B cell (primary cell): ENCODE measurements around the gene RAB3B.
"Not testable (repeated sequence)": the region's sequence is repeated elsewhere in the genome, so short reads cannot be mapped to it uniquely, and the experiment has no call there.

ENCODE experiments used
- EZH2 ChIP-seq: IDR thresholded peaks from 2 replicates; pipeline ENCODE4 v1.6.1; 2012; ENCODE audit warnings: borderline replicate concordance, low read depth, mild to moderate bottlenecking, moderate library complexity, low read length; ENCODE audit not compliant: insufficient read depth, poor library complexity, severe bottlenecking
- TF ChIP-seq, protein P1 (sequence below): fragments of 200-600 bp; IDR thresholded peaks from one replicate; pipeline ENCODE4 v1.8.0; 2022; ENCODE audit warnings: antibody characterized with exemption, mild to moderate bottlenecking

DNA sequence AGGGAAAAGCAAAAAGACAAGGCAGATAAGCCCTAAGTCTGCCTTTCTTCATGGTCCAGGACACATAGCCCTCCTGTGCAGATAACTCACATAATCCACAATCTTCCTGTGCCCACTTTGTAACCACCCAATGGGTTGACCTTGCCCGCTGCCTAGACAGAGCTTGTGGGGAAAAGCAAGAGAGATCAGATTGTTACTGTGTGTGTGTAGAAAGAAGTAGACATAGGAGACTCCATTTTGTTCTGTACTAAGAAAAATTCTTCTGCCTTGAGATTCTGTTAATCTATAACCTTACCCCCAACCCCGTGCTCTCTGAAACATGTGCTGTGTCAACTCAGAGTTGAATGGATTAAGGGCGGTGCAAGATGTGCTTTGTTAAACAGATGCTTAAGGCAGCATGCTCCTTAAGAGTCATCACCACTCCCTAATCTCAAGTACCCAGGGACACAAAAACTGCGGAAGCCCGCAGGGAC is 15.6 kb upstream of the RAB3B start:
- TF ChIP-seq, protein P1, sequence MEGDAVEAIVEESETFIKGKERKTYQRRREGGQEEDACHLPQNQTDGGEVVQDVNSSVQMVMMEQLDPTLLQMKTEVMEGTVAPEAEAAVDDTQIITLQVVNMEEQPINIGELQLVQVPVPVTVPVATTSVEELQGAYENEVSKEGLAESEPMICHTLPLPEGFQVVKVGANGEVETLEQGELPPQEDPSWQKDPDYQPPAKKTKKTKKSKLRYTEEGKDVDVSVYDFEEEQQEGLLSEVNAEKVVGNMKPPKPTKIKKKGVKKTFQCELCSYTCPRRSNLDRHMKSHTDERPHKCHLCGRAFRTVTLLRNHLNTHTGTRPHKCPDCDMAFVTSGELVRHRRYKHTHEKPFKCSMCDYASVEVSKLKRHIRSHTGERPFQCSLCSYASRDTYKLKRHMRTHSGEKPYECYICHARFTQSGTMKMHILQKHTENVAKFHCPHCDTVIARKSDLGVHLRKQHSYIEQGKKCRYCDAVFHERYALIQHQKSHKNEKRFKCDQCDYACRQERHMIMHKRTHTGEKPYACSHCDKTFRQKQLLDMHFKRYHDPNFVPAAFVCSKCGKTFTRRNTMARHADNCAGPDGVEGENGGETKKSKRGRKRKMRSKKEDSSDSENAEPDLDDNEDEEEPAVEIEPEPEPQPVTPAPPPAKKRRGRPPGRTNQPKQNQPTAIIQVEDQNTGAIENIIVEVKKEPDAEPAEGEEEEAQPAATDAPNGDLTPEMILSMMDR, result not testable (repeated sequence)
- TF ChIP-seq EZH2, result not testable (repeated sequence)
